GM12878 (cell line): Measurements from ENCODE around the gene CCDC169. TPM values are rescaled to one million over a fixed set of nuclear protein-coding genes. Genes with fewer than 3 reads are reported as not detected.

ENCODE experiments used
- ATAC-seq: fragments of 200-7000 bp; cut with Tn5 transposase; 3 replicates; pipeline ENCODE4 v1.9.1; 2020; ENCODE audit warnings: mild to moderate bottlenecking, moderate library complexity
- BruUV-seq: library from RNA; stranded (reverse); fragments of 400-500 nt; replicated peaks from 2 replicates; lab custom pipeline; 2021; lab: Mats Ljungman, UMichigan
- CTCF ChIA-PET: fragments of 300-600 bp; sonication (Branson Sonifier 250); formaldehyde crosslinking; extraction: SDS; loops from one replicate; lab custom pipeline; 2021; ENCODE audit warnings: inconsistent platforms; lab: Yijun Ruan, JAX
- POLR2A ChIA-PET: fragments of 350-600 bp; formaldehyde crosslinking; extraction: SDS; loops from one replicate; lab custom pipeline; 2021; ENCODE audit warnings: inconsistent platforms; lab: Charles Lee
- RAD21 ChIA-PET: fragments of 300-600 bp; sonication (Branson Sonifier 250); formaldehyde crosslinking; loops from one replicate; lab custom pipeline; 2023; ENCODE audit warnings: antibody characterized with exemption; ENCODE audit not compliant: unreplicated experiment; lab: Charles Lee
- SMC1A ChIA-PET: fragments of 300-600 bp; sonication (Branson Sonifier 250); formaldehyde crosslinking; loops from one replicate; lab custom pipeline; 2023; ENCODE audit not compliant: unreplicated experiment, uncharacterized antibody; lab: Charles Lee
- DNase-seq: peaks from one replicate; pipeline ENCODE4 v3.0.0-alpha.2; 2011; ENCODE audit warnings: low read depth, low spot score
- FAIRE-seq: peaks from 3 replicates; lab custom pipeline; 2011; peaks lifted over from hg19 to GRCh38; lab: Jason Lieb, UNC
- H2AFZ ChIP-seq: 2 replicates; pipeline ENCODE4 v1.6.0; 2011; ENCODE audit warnings: low read depth, low read length, control low read depth; ENCODE audit not compliant: control insufficient read depth
- H3K27ac ChIP-seq: 2 replicates; pipeline ENCODE4 v1.5.1; 2011; ENCODE audit warnings: control low read depth; ENCODE audit not compliant: control insufficient read depth, insufficient read depth
- H3K27me3 ChIP-seq, 2 experiments: replicated peaks in 1 of 2; 2 replicates each; pipeline versions ENCODE4 v1.6.0 to v1.6.1; 2011; ENCODE audit warnings: low read length in 1 of 2; ENCODE audit not compliant: control insufficient read depth in 2 of 2, insufficient read depth in 2 of 2
- H3K36me3 ChIP-seq, 2 experiments: 2 replicates each; pipeline ENCODE4 v1.5.1; 2011; ENCODE audit warnings: low read length in 1 of 2; ENCODE audit not compliant: control insufficient read depth in 2 of 2, insufficient read depth in 2 of 2
- H3K4me1 ChIP-seq: 2 replicates; pipeline ENCODE4 v1.6.1; 2011; ENCODE audit warnings: mild to moderate bottlenecking, low read length, moderate library complexity, mixed read lengths; ENCODE audit not compliant: control insufficient read depth, insufficient read depth
- H3K4me2 ChIP-seq: 2 replicates; pipeline ENCODE4 v1.6.0; 2011; ENCODE audit warnings: control low read depth; ENCODE audit not compliant: control insufficient read depth, insufficient read depth
- H3K4me3 ChIP-seq: fragments of 200-600 bp; sonication (generic); 2 replicates; pipeline ENCODE4 v1.5.1; 2016
- H3K79me2 ChIP-seq: 2 replicates; pipeline ENCODE4 v1.6.0; 2011; ENCODE audit warnings: low read length; ENCODE audit not compliant: control insufficient read depth, insufficient read depth
- H3K9ac ChIP-seq: 2 replicates; pipeline ENCODE4 v1.8.0; 2011; ENCODE audit warnings: low read length, control low read depth, mixed read lengths; ENCODE audit not compliant: control insufficient read depth, insufficient read depth
- H3K9me3 ChIP-seq: replicated peaks from 3 replicates; pipeline ENCODE4 v1.5.1; 2011; ENCODE audit warnings: mild to moderate bottlenecking, low read length; ENCODE audit not compliant: control insufficient read depth, insufficient read depth
- H4K20me1 ChIP-seq: 2 replicates; pipeline ENCODE4 v1.6.0; 2011; ENCODE audit not compliant: control insufficient read depth, insufficient read depth
- CREB1 ChIP-seq: IDR thresholded peaks from 2 replicates; pipeline ENCODE4 v1.6.1; 2012; ENCODE audit warnings: low read depth, mild to moderate bottlenecking, inconsistent platforms
- GATAD2B ChIP-seq: fragments of 450-650 bp; conservative IDR thresholded peaks from 2 replicates; pipeline ENCODE4 v1.6.1; 2017; ENCODE audit warnings: low read depth, mild to moderate bottlenecking, moderate library complexity
- LARP7 ChIP-seq: fragments of 450-650 bp; IDR thresholded peaks from 2 replicates; pipeline ENCODE4 v1.6.1; 2017; ENCODE audit warnings: mild to moderate bottlenecking
- MEF2A ChIP-seq: IDR thresholded peaks from 2 replicates; pipeline ENCODE4 v1.6.1; 2011; ENCODE audit warnings: low read depth, mild to moderate bottlenecking, low read length, moderate library complexity; ENCODE audit not compliant: insufficient read depth
- MYB ChIP-seq: fragments of 150-350 bp; IDR thresholded peaks from 2 replicates; pipeline ENCODE4 v1.6.1; 2014; ENCODE audit warnings: mild to moderate bottlenecking, low read depth, low read length, borderline replicate concordance
- SMC3 ChIP-seq: IDR thresholded peaks from 2 replicates; pipeline ENCODE4 v1.6.1; 2011; ENCODE audit warnings: low read length, improper control_type of control experiment, borderline replicate concordance
- WGBS: methylation state at CpG from one replicate; pipeline ENCODE4 v1.1.6; 2016; ENCODE audit warnings: low lambda C conversion rate; ENCODE audit not compliant: insufficient replicate concordance, insufficient coverage; ENCODE audit errors: missing lambda C conversion rate; 5-methylcytosine and 5-hydroxymethylcytosine counted together
- in situ Hi-C: fragments of 300-500 bp; cut with MboI; formaldehyde crosslinking; loops from 9 replicates; pipeline ENCODE4 v1.14.3; 2018; ENCODE audit warnings: mixed read lengths
- intact Hi-C: fragments of 100-400 bp; cut with micrococcal nuclease; formaldehyde crosslinking; loops from one replicate; pipeline ENCODE4 v1.14.2; 2022; ENCODE audit not compliant: unreplicated experiment
- polyA plus RNA-seq, 11 experiments: library from polyadenylated mRNA; depleted of rRNA in 4 of 11; unstranded in 6 of 11; stranded (reverse) in 5 of 11; fragments of >200 nt; fragmentation: Nextera tagmentation in 4 of 11; fragmentation: Illumina TruSeq in 1 of 11; extraction: Ambion mirVana in 4 of 11; extraction: Trizol in 1 of 11; gene quantifications; 1 replicate in 1 of 11; 2 replicates in 10 of 11; pipeline versions ENCODE4 v1.2.1 to v1.2.3, GENCODE V29; 2011 to 2016; ENCODE audit warnings: inconsistent platforms in 2 of 11, missing spikeins in 2 of 11, low read depth in 1 of 11
- total RNA-seq, 4 experiments: library from RNA; depleted of rRNA in 3 of 4; stranded (reverse); fragments of >200 nt in 3 of 4; fragmentation: Illumina TruSeq in 1 of 4; extraction: Trizol in 1 of 4; gene quantifications; 2 replicates each; pipeline versions ENCODE4 v1.2.1 to v1.2.3, GENCODE V29; 2013 to 2021
- TF ChIP-seq, protein P1 (sequence below): IDR thresholded peaks from 2 replicates; pipeline ENCODE4 v1.6.1; 2011; ENCODE audit warnings: mild to moderate bottlenecking, low read depth, low read length, moderate library complexity; ENCODE audit not compliant: insufficient replicate concordance
- TF ChIP-seq, protein P2 (sequence below): IDR thresholded peaks from 2 replicates; pipeline ENCODE4 v1.6.1; 2011; ENCODE audit warnings: low read depth, low read length, improper control_type of control experiment, borderline replicate concordance

Gene CCDC169
- total and polyA plus RNA-seq, 10 of the 15 experiments (the other 5 are each of a cell fraction or from before 2014, with no cell fraction given) = 0.13 to 1.4 (median 0.24) TPM; not detected in 4

DNA sequence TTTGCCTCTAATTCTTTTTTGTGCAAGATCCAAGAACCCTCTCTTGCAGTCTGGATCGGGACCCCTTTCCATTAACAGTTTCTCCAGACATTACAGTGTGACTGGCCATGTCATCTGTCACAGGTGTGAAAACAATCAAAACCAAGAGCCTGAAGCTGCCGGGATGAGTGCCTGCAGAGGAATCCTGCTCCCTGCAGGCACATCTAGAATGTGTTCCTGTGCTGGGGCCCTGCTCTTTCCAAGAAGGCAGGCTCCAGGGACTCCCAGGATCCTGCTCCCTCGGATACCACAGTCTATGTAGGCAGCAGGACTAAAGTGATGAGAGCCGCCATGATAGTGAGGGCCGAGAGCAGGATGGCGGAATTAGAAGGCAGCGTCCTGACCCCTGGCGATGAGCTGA, 38.8 kb downstream of the CCDC169 start:
- Histone ChIP-seq H3K79me2 (no peaks in the 10 kb centered on the region), H3K27ac (no peak overlapping the region)
- 54% methylated on average over 8 of the region's 8 CpGs for WGBS
- CTCF ChIA-PET = no interaction called here
- in situ Hi-C loops = no loop called here
- no peak for FAIRE-seq
- TF ChIP-seq GATAD2B (no peak), MEF2A (no peak), LARP7 (no peak), MYB (no peak), CREB1 (no peak), SMC3 (no peak)
- TF ChIP-seq, protein P1, sequence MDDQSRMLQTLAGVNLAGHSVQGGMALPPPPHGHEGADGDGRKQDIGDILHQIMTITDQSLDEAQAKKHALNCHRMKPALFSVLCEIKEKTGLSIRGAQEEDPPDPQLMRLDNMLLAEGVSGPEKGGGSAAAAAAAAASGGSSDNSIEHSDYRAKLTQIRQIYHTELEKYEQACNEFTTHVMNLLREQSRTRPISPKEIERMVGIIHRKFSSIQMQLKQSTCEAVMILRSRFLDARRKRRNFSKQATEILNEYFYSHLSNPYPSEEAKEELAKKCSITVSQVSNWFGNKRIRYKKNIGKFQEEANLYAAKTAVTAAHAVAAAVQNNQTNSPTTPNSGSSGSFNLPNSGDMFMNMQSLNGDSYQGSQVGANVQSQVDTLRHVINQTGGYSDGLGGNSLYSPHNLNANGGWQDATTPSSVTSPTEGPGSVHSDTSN = no peak
- TF ChIP-seq, protein P2, sequence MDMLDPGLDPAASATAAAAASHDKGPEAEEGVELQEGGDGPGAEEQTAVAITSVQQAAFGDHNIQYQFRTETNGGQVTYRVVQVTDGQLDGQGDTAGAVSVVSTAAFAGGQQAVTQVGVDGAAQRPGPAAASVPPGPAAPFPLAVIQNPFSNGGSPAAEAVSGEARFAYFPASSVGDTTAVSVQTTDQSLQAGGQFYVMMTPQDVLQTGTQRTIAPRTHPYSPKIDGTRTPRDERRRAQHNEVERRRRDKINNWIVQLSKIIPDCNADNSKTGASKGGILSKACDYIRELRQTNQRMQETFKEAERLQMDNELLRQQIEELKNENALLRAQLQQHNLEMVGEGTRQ = no peak
- TF ChIP-seq, all 136 proteins: peak for 0
- Histone ChIP-seq H3K27me3 (no peaks in the 10 kb centered on the region), H3K36me3 (no peaks in the 10 kb centered on the region), H3K4me3 (no peak overlapping the region), H4K20me1 (no peaks in the 10 kb centered on the region), H3K4me1 (no peaks in the 10 kb centered on the region), H3K4me2 (no peak overlapping the region), H3K9me3 (no peaks in the 10 kb centered on the region; the same call in 2 of the 3 replicates), H3K9ac (no peak overlapping the region), H2AFZ (no peak overlapping the region)
- no TSS peak for BruUV-seq
- ChIA-PET POLR2A (no interaction called here), SMC1A (interaction anchor here (0.9 kb wide), 1 partner anchor 15 kb away, joined by 6 read pairs; no protein-coding TSS in a partner anchor), RAD21 (no interaction called here)
- intact Hi-C loops = no loop called here
- DNase-seq (no peak), ATAC-seq (no peak)
